ENCODE measurements around the gene MYL6.
A peak's percentile ranks its signal among the peaks of the same experiment; 100 is the strongest.

Gene MYL6

DNA sequence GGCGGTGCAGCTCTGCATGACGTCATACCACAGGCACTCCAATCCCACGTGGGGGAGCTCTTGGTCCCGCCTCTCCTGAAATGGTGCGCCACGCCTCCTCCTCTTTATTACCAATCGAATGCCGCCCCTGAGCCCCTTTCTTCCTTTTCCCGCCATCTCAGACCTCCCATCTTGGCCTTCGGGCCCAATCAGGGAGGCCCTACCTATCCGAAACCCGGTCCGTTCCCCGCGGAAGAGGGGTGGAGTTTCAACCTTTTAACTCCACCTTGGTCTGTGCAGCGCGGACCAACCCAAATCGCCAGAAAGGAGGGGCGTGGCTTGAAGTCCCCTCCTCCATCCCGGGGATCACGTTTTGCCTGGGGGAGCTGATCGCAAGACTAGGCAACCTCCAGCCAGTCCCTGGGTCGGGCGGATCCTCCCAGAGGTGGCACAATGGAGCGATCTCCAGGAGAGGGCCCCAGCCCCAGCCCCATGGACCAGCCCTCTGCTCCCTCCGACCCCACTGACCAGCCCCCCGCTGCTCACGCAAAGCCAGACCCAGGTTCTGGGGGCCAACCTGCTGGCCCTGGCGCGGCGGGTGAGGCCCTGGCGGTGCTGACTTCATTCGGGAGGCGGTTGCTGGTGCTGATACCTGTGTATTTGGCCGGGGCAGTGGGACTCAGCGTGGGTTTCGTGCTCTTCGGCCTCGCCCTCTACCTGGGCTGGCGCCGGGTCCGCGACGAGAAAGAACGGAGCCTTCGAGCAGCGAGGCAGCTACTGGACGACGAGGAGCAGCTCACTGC lies 30.1 kb upstream of the MYL6 start, which contains the start of gene ESYT1:
ESYT1 (plus strand) TSS at position 380 of the 782 bp plus-strand sequence; CDS start at position 433, 53 bp downstream.
- TF ChIP-seq FOXA1 (IDR thresholded peaks at IDR 0.05) = no peak
- TF ChIP-seq HDGF (IDR thresholded peaks at IDR 0.05; ENCODE audit: borderline replicate concordance) = no peak
- no peak for TF ChIP-seq ZNF384 (IDR thresholded peaks at IDR 0.05)
- TF ChIP-seq FOXK2 (IDR thresholded peaks at IDR 0.05) = no peak
- TF ChIP-seq L3MBTL2 (conservative IDR thresholded peaks at IDR 0.05) = no peak
- TF ChIP-seq, protein P1, sequence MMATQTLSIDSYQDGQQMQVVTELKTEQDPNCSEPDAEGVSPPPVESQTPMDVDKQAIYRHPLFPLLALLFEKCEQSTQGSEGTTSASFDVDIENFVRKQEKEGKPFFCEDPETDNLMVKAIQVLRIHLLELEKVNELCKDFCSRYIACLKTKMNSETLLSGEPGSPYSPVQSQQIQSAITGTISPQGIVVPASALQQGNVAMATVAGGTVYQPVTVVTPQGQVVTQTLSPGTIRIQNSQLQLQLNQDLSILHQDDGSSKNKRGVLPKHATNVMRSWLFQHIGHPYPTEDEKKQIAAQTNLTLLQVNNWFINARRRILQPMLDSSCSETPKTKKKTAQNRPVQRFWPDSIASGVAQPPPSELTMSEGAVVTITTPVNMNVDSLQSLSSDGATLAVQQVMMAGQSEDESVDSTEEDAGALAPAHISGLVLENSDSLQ (IDR thresholded peaks at IDR 0.05) = no peak
- ChIA-PET POLR2A (interaction anchor here (0.5 to 3.5 kb wide), 27 partner anchors 9 to 983 kb away, joined by 3 to 56 read pairs (median 5); partner anchors contain the start of genes ANKRD52, COQ10A, DNAJC14 and MYL6), CTCF (interaction anchor here (0.5 to 2.4 kb wide), 8 partner anchors 9 to 103 kb away, joined by 3 to 11 read pairs (median 3); partner anchors contain the start of genes SMARCC2 and ZC3H10)
- DNase-seq (ENCODE audit: extremely low spot score) = peak; percentile 95

DNA sequence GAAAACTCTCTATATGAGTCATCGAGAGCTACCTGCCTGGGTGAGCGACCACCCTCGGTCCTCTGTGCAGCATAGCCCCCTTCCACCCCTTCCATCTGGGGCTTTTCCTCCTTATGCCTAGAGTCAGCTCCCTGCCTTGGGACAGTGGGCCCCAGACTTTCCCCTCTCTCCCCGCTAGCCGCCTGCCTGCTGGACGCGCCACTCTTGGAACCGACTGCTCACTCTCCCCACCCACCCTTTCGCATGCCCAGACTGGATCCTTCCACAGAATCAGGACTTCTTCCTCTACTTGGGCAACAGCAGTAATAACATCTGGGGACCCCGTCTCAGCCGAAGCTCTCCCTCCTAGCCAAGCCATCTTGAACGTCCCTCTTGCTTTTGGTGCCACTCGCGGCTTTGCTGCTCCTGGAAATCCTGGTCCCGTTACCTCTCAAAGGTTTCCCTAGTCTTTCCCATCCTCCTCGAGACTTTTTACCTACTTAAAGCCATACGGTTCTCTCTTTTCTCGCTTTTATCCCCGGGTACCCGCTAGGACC lies 29.4 kb upstream of the MYL6 start:
- TF ChIP-seq ARNT (IDR thresholded peaks at IDR 0.05) (no peak), BHLHE40 (IDR thresholded peaks at IDR 0.05; ENCODE audit: borderline replicate concordance) (no peak), FOXK2 (IDR thresholded peaks at IDR 0.05) (no peak), ELF4 (IDR thresholded peaks at IDR 0.05) (no peak), SP1 (IDR thresholded peaks at IDR 0.05) (no peak), FOXM1 (IDR thresholded peaks at IDR 0.05; ENCODE audit: borderline replicate concordance) (no peak), SUZ12 (IDR thresholded peaks at IDR 0.05) (no peak)
- DNase-seq (ENCODE audit: extremely low spot score) = peak; percentile 24
- ChIA-PET POLR2A (interaction anchor here (1.0 to 3.5 kb wide), 17 partner anchors 8 to 321 kb away, joined by 4 to 56 read pairs (median 9); partner anchors contain the start of genes ANKRD52, COQ10A, MYL6 and MYL6B), CTCF (interaction anchor here (1.1 to 2.4 kb wide), 4 partner anchors 9 to 61 kb away, joined by 3 to 11 read pairs (median 5); partner anchors contain the start of genes SMARCC2 and ZC3H10)

DNA sequence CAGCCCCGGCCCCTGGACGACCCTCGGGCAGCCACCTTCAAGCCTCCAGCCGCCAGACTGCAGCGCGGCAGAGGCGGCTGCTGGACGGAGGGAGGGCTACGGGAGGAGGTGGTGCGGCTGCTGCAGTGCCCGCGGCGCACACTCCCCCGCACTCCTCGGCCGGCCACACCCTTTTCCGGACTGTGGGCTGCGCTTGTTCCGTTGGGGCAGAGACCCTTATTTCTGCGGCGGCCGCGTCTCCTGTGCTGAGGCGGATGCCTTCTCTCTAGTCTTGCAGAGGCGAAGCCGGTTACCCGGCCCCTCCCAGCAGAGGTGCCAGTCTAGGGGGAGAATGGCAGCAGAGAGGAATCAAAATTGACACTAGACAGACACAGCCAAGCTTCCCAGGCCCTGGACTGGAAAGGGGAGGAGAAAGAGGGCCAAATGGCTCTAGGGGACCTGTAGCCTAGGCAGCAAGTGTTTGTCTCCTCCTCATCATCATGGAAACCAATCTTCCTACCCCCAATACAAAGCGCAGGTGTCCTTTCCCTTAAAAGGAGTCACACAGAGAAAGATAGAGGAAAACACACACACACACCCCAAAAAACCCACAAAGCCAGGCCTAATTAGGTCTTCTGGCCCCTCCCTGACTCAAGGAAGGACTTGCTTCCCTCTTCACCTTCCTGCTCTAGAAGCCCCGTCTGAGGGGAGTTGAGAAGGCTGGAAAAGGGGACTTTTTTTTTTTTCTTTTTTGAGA lies 28.8 kb upstream of the MYL6 start:
- ChIA-PET CTCF (interaction anchor here (2.4 kb wide), 1 partner anchor 60 kb away, joined by 11 read pairs; the partner anchor contains the start of gene SMARCC2), POLR2A (interaction anchor here (1.4 to 3.5 kb wide), 7 partner anchors 8 to 320 kb away, joined by 3 to 56 read pairs (median 20); partner anchors contain the start of genes MYL6B, SMARCC2, TIMELESS and ZC3H10)
- TF ChIP-seq L3MBTL2 (conservative IDR thresholded peaks at IDR 0.05) (no peak), SP1 (IDR thresholded peaks at IDR 0.05) (no peak), ZNF384 (IDR thresholded peaks at IDR 0.05) (no peak), SUZ12 (IDR thresholded peaks at IDR 0.05) (no peak), FOXA1 (IDR thresholded peaks at IDR 0.05) (no peak), FOXK2 (IDR thresholded peaks at IDR 0.05) (no peak), NFRKB (IDR thresholded peaks at IDR 0.05) (no peak), TARDBP (IDR thresholded peaks at IDR 0.05) (no peak), ELF4 (IDR thresholded peaks at IDR 0.05) (no peak), HDGF (IDR thresholded peaks at IDR 0.05; ENCODE audit: borderline replicate concordance) (no peak)
- TF ChIP-seq, protein P1 (IDR thresholded peaks at IDR 0.05) = no peak
- peak; percentile 57 for DNase-seq (ENCODE audit: extremely low spot score)

DNA sequence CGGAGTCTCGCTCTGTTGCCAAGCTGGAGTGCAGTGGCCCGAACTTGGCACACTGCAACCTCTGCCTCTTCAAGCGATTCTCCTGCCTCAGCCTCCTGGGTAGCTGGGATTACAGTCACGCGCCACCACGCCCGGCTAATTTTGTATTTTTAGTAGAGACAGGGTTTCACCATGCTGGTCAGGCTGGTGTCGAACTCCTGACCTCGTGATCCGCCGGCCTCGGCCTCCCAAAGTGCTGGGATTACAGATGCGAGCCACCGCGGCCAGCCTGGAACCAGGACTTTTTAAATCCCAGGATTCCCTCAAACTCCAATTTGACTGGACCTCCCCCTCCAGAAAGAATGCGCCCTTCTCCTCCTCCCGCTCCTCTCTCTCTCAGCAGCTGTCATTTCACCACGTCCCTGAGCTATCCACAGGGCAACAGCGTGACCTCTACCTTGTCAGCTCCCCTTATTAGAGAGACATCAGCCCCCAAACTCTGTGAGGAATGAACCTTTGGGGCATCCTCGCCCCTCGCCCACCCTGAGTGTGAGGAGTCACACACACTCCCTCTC lies 28.1 kb upstream of the MYL6 start:
- ChIA-PET POLR2A (interaction anchor here (1.4 to 3.5 kb wide), 3 partner anchors 11 to 59 kb away, joined by 3 to 56 read pairs (median 25); partner anchors contain the start of genes SMARCC2 and ZC3H10), CTCF (no interaction called here)
- TF ChIP-seq FOXA1 (IDR thresholded peaks at IDR 0.05) = no peak
- no peak for TF ChIP-seq BHLHE40 (IDR thresholded peaks at IDR 0.05; ENCODE audit: borderline replicate concordance)
- no peak for TF ChIP-seq SP1 (IDR thresholded peaks at IDR 0.05)
- no peak for TF ChIP-seq ARNT (IDR thresholded peaks at IDR 0.05)
- TF ChIP-seq ELF4 (IDR thresholded peaks at IDR 0.05) = no peak
- DNase-seq (ENCODE audit: extremely low spot score) = no peak

DNA sequence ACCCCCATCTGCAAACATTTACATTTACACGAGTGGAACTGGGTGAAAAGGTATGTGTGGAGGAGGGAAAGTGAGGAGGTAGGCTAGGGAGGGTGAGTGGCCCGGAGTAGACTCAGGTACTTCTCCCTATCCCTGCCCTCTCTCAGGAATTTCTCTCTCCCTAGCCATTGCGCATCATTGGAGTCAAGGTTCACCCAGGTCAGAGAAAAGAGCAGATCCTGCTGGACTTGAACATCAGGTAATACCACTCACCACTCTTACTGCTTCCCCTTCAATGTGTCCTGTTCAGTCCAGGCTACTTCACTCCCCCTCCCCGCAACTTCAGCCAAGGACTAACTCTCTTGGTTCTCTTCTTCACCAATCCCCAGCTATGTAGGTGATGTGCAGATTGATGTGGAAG lies 27.3 kb upstream of the MYL6 start:
- CTCF ChIA-PET = no interaction called here
- no peak for DNase-seq (ENCODE audit: extremely low spot score)
- POLR2A ChIA-PET = interaction anchor here (1.4 kb wide), 1 partner anchor 21 kb away, joined by 3 read pairs; no protein-coding TSS in a partner anchor

DNA sequence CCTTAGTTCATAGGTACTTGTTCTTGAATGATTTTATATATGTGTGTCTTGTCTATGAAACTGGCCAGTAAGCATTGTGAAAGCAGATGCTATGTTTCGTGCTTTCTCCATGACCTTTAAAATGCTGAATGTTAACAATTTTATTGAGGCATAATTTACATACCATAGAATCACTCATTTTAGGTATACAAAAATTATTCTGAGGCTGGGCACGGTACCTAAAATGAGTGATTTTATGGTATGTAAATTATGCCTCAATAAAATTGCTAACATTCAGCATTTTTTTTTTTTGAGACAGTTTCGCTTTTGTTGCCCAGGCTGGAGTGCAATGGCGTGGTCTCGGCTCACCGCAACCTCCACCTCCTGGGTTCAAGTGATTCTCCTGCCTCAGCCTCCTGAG lies 23.3 kb upstream of the MYL6 start:
- DNase-seq (ENCODE audit: extremely low spot score) = no peak
- ChIA-PET CTCF (no interaction called here), POLR2A (interaction anchor here (0.9 kb wide), 1 partner anchor 17 kb away, joined by 3 read pairs; the partner anchor contains the start of gene ZC3H10)
- TF ChIP-seq LEF1 (IDR thresholded peaks at IDR 0.05; ENCODE audit: borderline replicate concordance) (no peak), SUZ12 (IDR thresholded peaks at IDR 0.05) (no peak), BHLHE40 (IDR thresholded peaks at IDR 0.05; ENCODE audit: borderline replicate concordance) (no peak), CTBP1 (IDR thresholded peaks at IDR 0.05; ENCODE audit: borderline replicate concordance) (no peak), SP1 (IDR thresholded peaks at IDR 0.05) (no peak), NFRKB (IDR thresholded peaks at IDR 0.05) (no peak), L3MBTL2 (conservative IDR thresholded peaks at IDR 0.05) (no peak), FOXA1 (IDR thresholded peaks at IDR 0.05) (no peak), HDGF (IDR thresholded peaks at IDR 0.05; ENCODE audit: borderline replicate concordance) (no peak), TARDBP (IDR thresholded peaks at IDR 0.05) (no peak), FOXK2 (IDR thresholded peaks at IDR 0.05) (no peak), ELF4 (IDR thresholded peaks at IDR 0.05) (no peak)
- TF ChIP-seq, protein P1 (IDR thresholded peaks at IDR 0.05) = no peak

More for the DNA sequence above, 27.3 kb upstream of the MYL6 start:
- no peak for TF ChIP-seq ELF4 (IDR thresholded peaks at IDR 0.05)
- TF ChIP-seq SP1 (IDR thresholded peaks at IDR 0.05) = no peak
- no peak for TF ChIP-seq L3MBTL2 (conservative IDR thresholded peaks at IDR 0.05)
- no peak for TF ChIP-seq CTBP1 (IDR thresholded peaks at IDR 0.05; ENCODE audit: borderline replicate concordance)
- TF ChIP-seq FOXM1 (IDR thresholded peaks at IDR 0.05; ENCODE audit: borderline replicate concordance) = no peak
- no peak for TF ChIP-seq NFRKB (IDR thresholded peaks at IDR 0.05)
- no peak for TF ChIP-seq FOXA1 (IDR thresholded peaks at IDR 0.05)
- TF ChIP-seq FOXK2 (IDR thresholded peaks at IDR 0.05) = no peak
- no peak for TF ChIP-seq SUZ12 (IDR thresholded peaks at IDR 0.05)
- TF ChIP-seq HDGF (IDR thresholded peaks at IDR 0.05; ENCODE audit: borderline replicate concordance) = no peak
- TF ChIP-seq TARDBP (IDR thresholded peaks at IDR 0.05) = no peak
- no peak for TF ChIP-seq ZNF384 (IDR thresholded peaks at IDR 0.05)

Data from HEK293T (cell line).